Testis (tissue), 3 donors: ENCODE results near the gene PF4V1. TPM values are rescaled to one million over a fixed set of nuclear protein-coding genes. Genes with fewer than 3 reads are reported as not detected.

Experiments used
- DNase-seq: peaks from one replicate; pipeline ENCODE4 v3.0.0-alpha.2; 2019
- H3K27ac ChIP-seq, 2 donors: fragments of 200-600 bp; sonication (generic); one replicate each; pipeline ENCODE4 v1.5.1; 2019
- H3K27me3 ChIP-seq: fragments of 200-600 bp; sonication (generic); one replicate; pipeline ENCODE4 v1.5.1; 2019
- H3K36me3 ChIP-seq: fragments of 200-600 bp; sonication (generic); one replicate; pipeline ENCODE4 v1.5.1; 2017; ENCODE audit warnings: low read depth; ENCODE audit errors: missing control alignments
- H3K4me1 ChIP-seq: fragments of 200-600 bp; sonication (generic); one replicate; pipeline ENCODE4 v1.5.1; 2019
- H3K4me3 ChIP-seq, 2 donors: fragments of 200-600 bp; sonication (generic); one replicate each; pipeline ENCODE4 v1.5.1; 2017 to 2019
- H3K9me3 ChIP-seq: fragments of 200-600 bp; sonication (generic); one replicate; pipeline ENCODE4 v1.5.1; 2017
- POLR2A ChIP-seq: fragments of 450-650 bp; IDR thresholded peaks from one replicate; pipeline ENCODE4 v1.6.1; 2017; ENCODE audit warnings: antibody characterized with exemption, mild to moderate bottlenecking, moderate library complexity
- WGBS, 2 donors: methylation state at CpG; one replicate each; pipeline ENCODE4 v1.1.5; 2018; 5-methylcytosine and 5-hydroxymethylcytosine counted together
- intact Hi-C: fragments of 100-400 bp; cut with DNase I; formaldehyde crosslinking; loops from one replicate; pipeline ENCODE4 v1.15.1; 2023; ENCODE audit warnings: low total_unique reads
- polyA plus RNA-seq: library from polyadenylated mRNA; stranded (reverse); fragments of 350-450 nt; fragmentation: Illumina TruSeq; extraction: RNeasy Lipid Tissue Mini Kit (QIAGEN cat#74804); gene quantifications from one replicate; pipeline ENCODE4 v1.2.3, GENCODE V29; 2014; ENCODE audit warnings: low read depth, low replicate concordance; ENCODE audit not compliant: insufficient read depth
- total RNA-seq, 2 donors: library from RNA; depleted of rRNA; stranded (reverse); fragments of >200 nt; gene quantifications; one replicate each; pipeline ENCODE4 v1.2.3, GENCODE V29; 2016
- TF ChIP-seq, protein P1 (sequence below), 3 experiments: fragments of 450-650 bp in 2 of 3; fragments of 200-600 bp in 1 of 3; sonication (generic) in 1 of 3; IDR thresholded peaks; one replicate each; pipeline ENCODE4 v1.5.1; 2016 to 2019; ENCODE audit warnings: antibody characterized with exemption in 3 of 3, mild to moderate bottlenecking in 2 of 3, moderate library complexity in 1 of 3

The PF4V1 gene
- total and polyA plus RNA-seq, 3 donors from 2014 or later, result not detected

DNA sequence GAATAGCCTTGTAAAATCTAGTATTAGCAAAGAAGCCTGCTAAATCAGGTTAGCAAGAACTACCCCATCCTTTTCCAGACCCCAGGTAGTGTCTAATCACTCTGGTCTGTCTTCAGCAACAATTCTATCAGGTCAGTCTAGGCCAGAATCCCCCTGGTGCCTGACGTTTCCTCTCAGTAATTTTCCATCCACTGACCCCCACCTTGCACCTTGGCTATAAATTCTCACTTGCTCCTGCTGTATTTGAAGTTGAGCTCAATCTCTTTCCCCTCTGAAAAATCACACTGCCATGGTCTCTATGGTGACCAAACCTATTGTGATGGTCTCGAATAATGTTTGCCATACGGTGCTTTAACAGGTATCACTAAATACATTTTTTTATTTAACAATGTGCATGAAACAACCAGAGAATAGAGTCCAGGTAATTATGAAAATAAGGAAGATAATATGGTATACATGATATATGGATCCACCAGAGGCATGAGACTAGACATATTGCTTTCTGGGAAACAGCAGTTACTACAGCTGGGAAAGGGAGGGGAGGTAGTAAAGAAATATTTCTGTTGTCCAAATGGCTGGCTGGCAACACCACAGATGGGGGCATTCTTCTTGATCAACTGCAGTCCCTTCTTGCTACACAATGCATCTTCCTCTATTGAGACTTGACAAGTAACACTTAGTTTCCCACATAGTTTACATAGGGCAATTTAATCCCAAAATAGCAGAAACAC lies 49.9 kb downstream of the PF4V1 start:
- WGBS, 2 donors, result 61 to 68% methylated on average over 3 of the region's 3 CpGs
- DNase-seq, result no peak
- no peak overlapping the region for H3K27ac ChIP-seq

More for the DNA sequence above, 49.9 kb downstream of the PF4V1 start:
- Histone ChIP-seq H3K4me1 (no peaks in the 10 kb centered on the region), H3K36me3 (no peaks in the 10 kb centered on the region), H3K4me3 (no peak overlapping the region), H3K9me3 (no peaks in the 10 kb centered on the region), H3K27me3 (no peaks in the 10 kb centered on the region)
- TF ChIP-seq, protein P1, sequence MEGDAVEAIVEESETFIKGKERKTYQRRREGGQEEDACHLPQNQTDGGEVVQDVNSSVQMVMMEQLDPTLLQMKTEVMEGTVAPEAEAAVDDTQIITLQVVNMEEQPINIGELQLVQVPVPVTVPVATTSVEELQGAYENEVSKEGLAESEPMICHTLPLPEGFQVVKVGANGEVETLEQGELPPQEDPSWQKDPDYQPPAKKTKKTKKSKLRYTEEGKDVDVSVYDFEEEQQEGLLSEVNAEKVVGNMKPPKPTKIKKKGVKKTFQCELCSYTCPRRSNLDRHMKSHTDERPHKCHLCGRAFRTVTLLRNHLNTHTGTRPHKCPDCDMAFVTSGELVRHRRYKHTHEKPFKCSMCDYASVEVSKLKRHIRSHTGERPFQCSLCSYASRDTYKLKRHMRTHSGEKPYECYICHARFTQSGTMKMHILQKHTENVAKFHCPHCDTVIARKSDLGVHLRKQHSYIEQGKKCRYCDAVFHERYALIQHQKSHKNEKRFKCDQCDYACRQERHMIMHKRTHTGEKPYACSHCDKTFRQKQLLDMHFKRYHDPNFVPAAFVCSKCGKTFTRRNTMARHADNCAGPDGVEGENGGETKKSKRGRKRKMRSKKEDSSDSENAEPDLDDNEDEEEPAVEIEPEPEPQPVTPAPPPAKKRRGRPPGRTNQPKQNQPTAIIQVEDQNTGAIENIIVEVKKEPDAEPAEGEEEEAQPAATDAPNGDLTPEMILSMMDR (IDR thresholded peaks at IDR 0.05), result no peak
- TF ChIP-seq POLR2A, result no peak
- intact Hi-C loops, result no loop called here

Other genes starting within 250 kb of the PF4V1 start
- gene RASSF6, start 232.9 kb upstream of the PF4V1 start, total RNA-seq, result under 1 TPM; 0.06 to 0.08 TPM
- 0.17 TPM for gene RASSF6, start 232.9 kb upstream of the PF4V1 start, polyA plus RNA-seq
- not detected for gene CXCL8, start 112.7 kb upstream of the PF4V1 start, total RNA-seq
- 0.66 TPM for gene CXCL8, start 112.7 kb upstream of the PF4V1 start, polyA plus RNA-seq
- gene CXCL6, start 16.6 kb upstream of the PF4V1 start, total RNA-seq, result 1 to 10 TPM; 1.2 to 1.7 TPM
- gene CXCL6, start 16.6 kb upstream of the PF4V1 start, polyA plus RNA-seq, result 0.54 TPM
- gene CXCL1, start 16.1 kb downstream of the PF4V1 start, total RNA-seq, result under 1 TPM in 1 of 2 donors, not detected in 1; 0.74 TPM
- gene CXCL1, start 16.1 kb downstream of the PF4V1 start, polyA plus RNA-seq, result 1.5 TPM
- gene PF4, start 128.7 kb downstream of the PF4V1 start, total RNA-seq, result not detected
- gene PF4, start 128.7 kb downstream of the PF4V1 start, polyA plus RNA-seq, result 0.66 TPM
- not detected for gene PPBP, start 134.9 kb downstream of the PF4V1 start, total RNA-seq
- not detected for gene PPBP, start 134.9 kb downstream of the PF4V1 start, polyA plus RNA-seq
- under 1 TPM; 0.16 to 0.37 TPM for gene CXCL5, start 145.4 kb downstream of the PF4V1 start, total RNA-seq
- 0.55 TPM for gene CXCL5, start 145.4 kb downstream of the PF4V1 start, polyA plus RNA-seq
- under 1 TPM in 1 of 2 donors, not detected in 1; 0.68 TPM for gene CXCL3, start 185.4 kb downstream of the PF4V1 start, total RNA-seq
- 1.1 TPM for gene CXCL3, start 185.4 kb downstream of the PF4V1 start, polyA plus RNA-seq
- gene CXCL2, start 245.9 kb downstream of the PF4V1 start, total RNA-seq, result 1 to 10 TPM; 2.6 to 4.7 TPM
- gene CXCL2, start 245.9 kb downstream of the PF4V1 start, polyA plus RNA-seq, result 5.9 TPM